Parathyroid adenoma (tissue), 2 donors: ENCODE results near the gene BCHE.

Experiments used
- H2AFZ ChIP-seq: fragments of 300-600 bp; sonication (generic); one replicate; pipeline ENCODE4 v1.7.0; 2017; ENCODE audit warnings: antibody characterized with exemption, mild to moderate bottlenecking
- H3K27ac ChIP-seq: fragments of 300-600 bp; sonication (generic); one replicate; pipeline ENCODE4 v1.7.0; 2017
- H3K27me3 ChIP-seq: fragments of 300-600 bp; sonication (generic); one replicate; pipeline ENCODE4 v1.7.0; 2017; ENCODE audit warnings: low read length; ENCODE audit not compliant: control insufficient read depth, insufficient read depth
- H3K36me3 ChIP-seq: fragments of 300-600 bp; sonication (generic); one replicate; pipeline ENCODE4 v1.7.0; 2017; ENCODE audit warnings: low read length; ENCODE audit not compliant: control insufficient read depth, insufficient read depth
- H3K4me1 ChIP-seq: fragments of 300-600 bp; sonication (generic); one replicate; pipeline ENCODE4 v1.7.0; 2017; ENCODE audit warnings: control low read depth
- H3K4me2 ChIP-seq: fragments of 300-600 bp; sonication (generic); one replicate; pipeline ENCODE4 v1.7.0; 2017; ENCODE audit warnings: low read length
- H3K4me3 ChIP-seq: fragments of 300-600 bp; sonication (generic); one replicate; pipeline ENCODE4 v1.7.0; 2017; ENCODE audit warnings: low read depth, low read length
- H3K79me2 ChIP-seq: fragments of 300-600 bp; sonication (generic); one replicate; pipeline ENCODE4 v1.7.0; 2017; ENCODE audit warnings: control low read depth
- H3K9ac ChIP-seq: fragments of 300-600 bp; sonication (generic); one replicate; pipeline ENCODE4 v1.7.0; 2017; ENCODE audit warnings: mild to moderate bottlenecking
- H3K9me3 ChIP-seq: fragments of 300-600 bp; sonication (generic); one replicate; pipeline ENCODE4 v1.7.0; 2017; ENCODE audit warnings: low read length; ENCODE audit not compliant: control insufficient read depth
- TF ChIP-seq, protein P1 (sequence below): fragments of 300-600 bp; sonication (generic); IDR thresholded peaks from one replicate; pipeline ENCODE4 v1.7.0; 2017; ENCODE audit warnings: antibody characterized with exemption, mild to moderate bottlenecking
- donor health status: primary hyperparathyroidism.

Gene BCHE

DNA sequence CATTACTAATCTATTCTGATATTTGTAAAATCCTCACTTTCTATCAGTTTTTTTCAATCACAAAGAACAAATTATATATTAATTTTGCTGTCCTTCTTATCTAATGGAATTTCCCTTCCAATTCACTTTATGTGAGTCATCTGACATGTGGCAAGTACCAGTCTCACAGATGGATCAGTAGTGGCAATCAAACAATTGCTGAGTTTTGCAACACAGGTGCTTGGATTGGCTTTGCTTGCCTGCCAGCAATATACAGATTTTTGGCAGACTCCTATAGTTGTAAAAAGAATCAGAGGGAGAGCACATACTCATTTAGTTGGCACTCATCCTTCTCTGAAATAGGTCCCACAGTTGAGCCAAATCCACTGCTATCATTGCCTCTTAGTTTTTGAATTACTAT is 83.7 kb downstream of the BCHE start:
- no peaks in the 10 kb centered on the region for H3K27me3 ChIP-seq
- H3K9ac ChIP-seq, result no peak overlapping the region
- H3K4me3 ChIP-seq, result no peak overlapping the region
- no peaks in the 10 kb centered on the region for H3K4me1 ChIP-seq
- TF ChIP-seq, protein P1, sequence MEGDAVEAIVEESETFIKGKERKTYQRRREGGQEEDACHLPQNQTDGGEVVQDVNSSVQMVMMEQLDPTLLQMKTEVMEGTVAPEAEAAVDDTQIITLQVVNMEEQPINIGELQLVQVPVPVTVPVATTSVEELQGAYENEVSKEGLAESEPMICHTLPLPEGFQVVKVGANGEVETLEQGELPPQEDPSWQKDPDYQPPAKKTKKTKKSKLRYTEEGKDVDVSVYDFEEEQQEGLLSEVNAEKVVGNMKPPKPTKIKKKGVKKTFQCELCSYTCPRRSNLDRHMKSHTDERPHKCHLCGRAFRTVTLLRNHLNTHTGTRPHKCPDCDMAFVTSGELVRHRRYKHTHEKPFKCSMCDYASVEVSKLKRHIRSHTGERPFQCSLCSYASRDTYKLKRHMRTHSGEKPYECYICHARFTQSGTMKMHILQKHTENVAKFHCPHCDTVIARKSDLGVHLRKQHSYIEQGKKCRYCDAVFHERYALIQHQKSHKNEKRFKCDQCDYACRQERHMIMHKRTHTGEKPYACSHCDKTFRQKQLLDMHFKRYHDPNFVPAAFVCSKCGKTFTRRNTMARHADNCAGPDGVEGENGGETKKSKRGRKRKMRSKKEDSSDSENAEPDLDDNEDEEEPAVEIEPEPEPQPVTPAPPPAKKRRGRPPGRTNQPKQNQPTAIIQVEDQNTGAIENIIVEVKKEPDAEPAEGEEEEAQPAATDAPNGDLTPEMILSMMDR, result no peak
- H3K79me2 ChIP-seq, result no peaks in the 10 kb centered on the region
- H3K4me2 ChIP-seq, result no peak overlapping the region
- no peak overlapping the region for H3K27ac ChIP-seq
- H2AFZ ChIP-seq, result no peak overlapping the region
- no peaks in the 10 kb centered on the region for H3K36me3 ChIP-seq
- H3K9me3 ChIP-seq, result no peaks in the 10 kb centered on the region

DNA sequence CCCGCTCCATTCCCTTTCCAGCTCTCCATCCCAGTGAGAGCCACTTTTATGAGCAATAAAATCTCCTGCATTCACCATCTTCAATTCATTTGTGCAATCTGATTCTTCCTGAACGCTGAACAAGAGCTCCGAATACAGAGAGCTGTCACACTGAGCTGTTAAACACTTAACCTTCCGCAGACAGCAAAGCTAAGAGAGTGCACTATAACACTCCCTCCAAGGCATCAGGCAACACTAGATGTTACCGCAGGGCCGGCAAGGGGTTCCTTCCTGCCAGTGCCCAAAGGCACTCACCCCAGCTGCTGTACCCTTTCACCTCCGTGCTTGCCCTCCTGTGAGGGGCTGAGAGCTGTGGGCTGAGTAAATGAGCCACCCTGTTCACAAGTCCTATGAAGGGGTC is 85.6 kb downstream of the BCHE start:
- H2AFZ ChIP-seq, result no peak overlapping the region
- no peaks in the 10 kb centered on the region for H3K27me3 ChIP-seq
- TF ChIP-seq, protein P1, result no peak
- H3K79me2 ChIP-seq, result no peaks in the 10 kb centered on the region
- no peaks in the 10 kb centered on the region for H3K36me3 ChIP-seq
- H3K9ac ChIP-seq, result no peak overlapping the region
- no peak overlapping the region for H3K4me2 ChIP-seq
- no peak overlapping the region for H3K4me3 ChIP-seq
- no peaks in the 10 kb centered on the region for H3K9me3 ChIP-seq
- no peak overlapping the region for H3K27ac ChIP-seq
- H3K4me1 ChIP-seq, result no peaks in the 10 kb centered on the region

DNA sequence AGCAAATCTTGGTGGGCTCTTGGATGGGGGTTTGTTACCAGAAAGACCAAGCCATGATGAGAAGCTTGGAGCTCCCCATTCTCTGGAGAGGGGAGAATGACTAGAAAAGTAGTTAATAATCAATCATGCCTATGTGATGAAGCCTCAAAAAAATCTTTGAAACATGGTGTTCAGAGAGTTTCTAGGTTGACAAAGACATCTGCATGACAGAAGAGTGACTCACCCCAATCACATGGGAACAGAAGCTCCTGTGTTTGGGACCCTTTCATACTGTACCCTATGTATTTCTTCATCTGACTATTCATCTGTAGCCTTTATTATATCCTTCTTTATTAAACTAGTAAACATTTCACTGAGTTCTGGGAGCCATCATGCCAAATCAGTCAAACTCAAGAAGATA is 87.4 kb downstream of the BCHE start:
- H3K4me1 ChIP-seq, result no peaks in the 10 kb centered on the region
- no peak overlapping the region for H3K9ac ChIP-seq
- no peak overlapping the region for H3K27ac ChIP-seq
- TF ChIP-seq, protein P1, result no peak
- no peak overlapping the region for H3K4me2 ChIP-seq
- no peak overlapping the region for H3K4me3 ChIP-seq
- H2AFZ ChIP-seq, result no peak overlapping the region
- H3K36me3 ChIP-seq, result no peaks in the 10 kb centered on the region
- no peaks in the 10 kb centered on the region for H3K9me3 ChIP-seq
- H3K27me3 ChIP-seq, result no peaks in the 10 kb centered on the region
- H3K79me2 ChIP-seq, result no peaks in the 10 kb centered on the region

DNA sequence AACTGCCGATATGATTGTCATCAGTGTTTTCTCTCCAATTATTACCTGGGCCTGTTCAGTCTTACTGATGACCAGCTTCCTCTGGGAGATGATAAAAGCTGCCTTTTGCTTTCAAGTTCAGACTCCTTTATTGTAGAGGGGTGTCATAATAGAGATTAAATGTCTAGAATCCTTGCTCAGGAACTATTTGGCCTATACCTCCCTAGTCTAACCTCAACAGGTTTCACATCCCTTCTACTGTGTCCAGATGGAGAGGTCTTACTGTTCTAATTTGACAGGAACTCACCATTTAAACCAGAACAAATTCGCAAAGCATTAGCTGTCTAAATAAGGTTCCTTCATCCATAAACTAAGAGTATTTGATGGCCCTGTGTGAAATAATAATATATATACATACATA is 88.0 kb downstream of the BCHE start:
- Histone ChIP-seq H3K36me3 (no peaks in the 10 kb centered on the region), H3K4me1 (no peaks in the 10 kb centered on the region), H3K27ac (no peak overlapping the region), H3K79me2 (no peaks in the 10 kb centered on the region), H2AFZ (no peak overlapping the region), H3K4me3 (no peak overlapping the region), H3K9me3 (no peaks in the 10 kb centered on the region), H3K9ac (no peak overlapping the region), H3K27me3 (no peaks in the 10 kb centered on the region), H3K4me2 (no peak overlapping the region)
- TF ChIP-seq, protein P1, result no peak

DNA sequence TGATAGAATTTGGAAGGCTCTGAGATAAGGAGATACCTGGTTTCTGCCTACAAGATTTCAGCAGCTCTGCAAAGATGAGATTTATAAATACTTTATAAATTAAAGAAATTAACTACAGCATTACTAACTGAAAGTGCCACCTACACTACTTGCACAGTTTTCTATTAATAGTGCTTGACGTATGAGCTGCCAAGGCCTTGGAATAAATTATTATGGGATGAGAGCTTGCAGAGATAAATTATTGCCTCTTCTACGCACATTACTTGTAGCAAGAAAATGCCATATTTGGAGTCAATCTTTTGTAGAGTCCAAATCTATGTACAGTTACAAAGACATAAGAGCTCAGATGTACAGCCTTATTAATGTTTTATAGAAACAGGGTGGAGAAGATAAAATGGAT is 89.1 kb downstream of the BCHE start:
- Histone ChIP-seq H3K9ac (no peak overlapping the region), H3K4me2 (no peak overlapping the region), H3K79me2 (no peaks in the 10 kb centered on the region), H2AFZ (no peak overlapping the region), H3K4me1 (no peaks in the 10 kb centered on the region), H3K27me3 (no peaks in the 10 kb centered on the region), H3K4me3 (no peak overlapping the region), H3K36me3 (no peaks in the 10 kb centered on the region), H3K27ac (no peak overlapping the region), H3K9me3 (no peaks in the 10 kb centered on the region)
- TF ChIP-seq, protein P1, result no peak
